IPS DF 4.7 (cell line): ENCODE measurements around the gene PET100.

Experiments
- DNase-seq: peaks from one replicate; pipeline ENCODE4 v3.0.0-alpha.2; 2013; ENCODE audit warnings: low spot score; ENCODE audit errors: extremely low read depth

The PET100 gene

DNA sequence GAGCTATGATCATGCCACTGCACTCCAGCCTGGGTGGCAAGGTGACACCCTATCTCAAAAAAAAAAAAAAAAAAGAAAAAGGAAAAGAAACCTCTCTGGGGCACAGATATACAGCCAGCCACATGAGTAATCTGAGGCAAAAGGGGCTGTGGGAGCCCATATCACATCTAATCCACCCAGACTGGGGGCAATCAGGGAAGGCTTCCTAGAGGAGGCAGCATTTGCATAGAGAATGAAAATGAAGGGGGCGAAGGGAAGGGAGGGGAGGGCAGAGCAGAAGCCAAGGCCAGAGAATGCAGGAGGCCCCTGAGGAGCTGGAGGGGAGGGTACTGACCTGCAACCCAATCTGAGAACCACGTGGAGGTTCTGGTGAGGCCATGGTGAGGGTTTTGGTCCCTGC lies 20.6 kb downstream of the PET100 start:
- no peak for DNase-seq

- DNase-seq: no peak
Measured at GRCh38 chr19:7652061-7652641, 22.6 kb downstream of the PET100 start.

DNA sequence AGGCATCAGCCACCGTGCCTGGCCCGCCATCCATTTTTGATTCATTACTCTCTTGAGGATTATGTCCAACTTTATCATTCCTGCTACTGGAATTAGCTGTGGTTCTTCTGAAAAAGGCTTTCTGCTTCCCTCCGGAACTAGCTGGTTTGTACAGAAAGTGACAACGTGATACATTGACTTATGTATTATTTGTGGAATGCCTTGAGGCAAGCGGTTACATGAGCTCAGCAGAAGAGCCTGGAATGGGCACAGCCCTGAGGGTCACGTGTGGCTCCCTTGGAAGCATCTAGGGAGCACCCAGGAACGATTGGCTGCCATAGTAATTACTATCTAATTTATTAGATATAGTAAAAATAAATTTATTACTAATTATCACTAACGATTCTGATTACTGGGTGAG lies 24.8 kb downstream of the PET100 start:
- DNase-seq: no peak

GRCh38 chr19:7655581-7655980 lies 26.0 kb downstream of the PET100 start:
- no peak for DNase-seq

GRCh38 chr19:7657131-7657751 lies 27.6 kb downstream of the PET100 start:
- DNase-seq: no peak

DNA sequence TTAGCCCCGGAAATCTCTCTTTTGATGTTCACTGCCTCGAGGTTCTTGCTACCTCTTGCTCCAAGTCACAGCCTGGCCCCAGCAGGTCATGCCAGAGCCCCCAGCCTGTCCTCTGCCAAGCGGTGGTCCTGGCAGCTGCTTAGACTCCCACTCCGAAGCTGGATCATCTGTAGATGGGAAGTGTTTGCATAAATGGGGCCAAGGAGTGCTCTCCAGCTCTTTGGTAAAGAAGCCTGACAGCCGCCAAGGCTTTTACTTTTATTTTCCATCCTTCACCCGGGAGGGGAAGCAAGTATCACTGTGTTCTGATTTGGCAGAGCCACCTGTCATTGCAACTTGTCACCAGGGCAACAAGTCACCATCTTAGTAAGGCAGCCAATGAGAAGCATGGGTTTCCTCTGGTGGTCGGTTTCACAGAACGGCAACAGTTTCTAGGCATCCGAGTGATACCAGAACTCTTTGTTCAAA lies 28.7 kb downstream of the PET100 start:
- no peak for DNase-seq

GRCh38 chr19:7661744-7662538 lies 32.3 kb downstream of the PET100 start:
- DNase-seq: no peak

DNA sequence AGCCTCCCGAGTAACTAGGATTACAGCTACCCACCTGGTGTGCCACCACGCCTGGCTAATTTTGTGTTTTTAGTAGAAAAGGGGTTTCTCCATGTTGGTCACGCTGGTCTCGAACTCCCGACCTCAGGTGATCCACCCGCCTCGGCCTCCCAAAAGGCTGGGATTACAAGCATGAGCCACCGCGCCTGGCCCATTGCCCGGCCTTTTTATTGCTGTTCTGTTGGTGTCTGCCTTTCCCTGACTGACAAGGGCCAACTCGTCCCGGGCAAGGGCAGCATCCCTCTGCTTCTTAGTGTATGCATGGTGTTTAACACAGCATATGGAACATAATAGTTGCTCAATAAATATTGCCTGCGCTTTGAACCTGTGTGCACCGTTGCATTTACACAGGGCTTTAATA lies 33.1 kb downstream of the PET100 start:
- no peak for DNase-seq

DNA sequence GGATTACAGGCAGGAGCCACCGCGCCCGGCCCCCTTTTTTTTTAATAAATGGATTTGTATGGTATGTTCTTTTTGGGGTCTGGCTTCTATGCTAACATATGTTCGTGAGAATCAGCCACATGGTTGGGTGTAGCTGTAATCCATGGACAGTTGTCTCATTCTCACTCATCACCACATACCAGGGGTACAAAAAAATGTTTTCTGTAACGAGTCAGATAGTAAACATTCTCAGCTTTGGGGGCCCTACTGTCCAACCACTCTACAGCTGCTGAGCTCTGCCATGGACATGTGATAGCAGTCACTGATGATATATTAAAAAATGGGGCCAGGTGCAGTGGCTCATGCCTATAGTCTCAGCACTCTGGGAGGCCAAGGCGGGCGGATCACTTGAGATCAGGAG lies 34.1 kb downstream of the PET100 start:
- no peak for DNase-seq

GRCh38 chr19:7665076-7665475 lies 35.5 kb downstream of the PET100 start:
- no peak for DNase-seq

DNA sequence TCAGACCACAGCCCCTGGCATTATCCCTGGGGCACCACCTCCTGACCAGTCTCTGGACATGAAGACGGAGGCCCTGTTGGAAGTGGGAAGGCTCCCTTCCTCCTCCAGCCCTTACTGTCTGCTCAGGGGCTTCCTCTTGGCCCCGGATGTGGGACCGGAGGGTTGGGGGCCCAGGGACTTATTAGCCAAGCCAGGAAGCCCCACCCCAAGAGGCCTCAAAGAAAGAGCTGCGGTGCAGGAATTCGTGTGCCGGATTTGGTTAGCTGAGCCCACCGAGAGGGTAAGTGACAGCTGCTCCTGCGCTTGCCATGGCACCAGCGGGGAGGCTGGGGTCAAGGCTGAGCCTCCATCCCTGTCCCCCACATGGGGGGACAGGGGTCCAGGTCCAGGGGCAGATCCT lies 39.2 kb downstream of the PET100 start, which contains the start of gene RETN:
TSS of gene RETN (plus strand) at position 208 of the 400 bp plus-strand sequence. CDS start 278 bp downstream, outside the sequence.
- no peak for DNase-seq

DNA sequence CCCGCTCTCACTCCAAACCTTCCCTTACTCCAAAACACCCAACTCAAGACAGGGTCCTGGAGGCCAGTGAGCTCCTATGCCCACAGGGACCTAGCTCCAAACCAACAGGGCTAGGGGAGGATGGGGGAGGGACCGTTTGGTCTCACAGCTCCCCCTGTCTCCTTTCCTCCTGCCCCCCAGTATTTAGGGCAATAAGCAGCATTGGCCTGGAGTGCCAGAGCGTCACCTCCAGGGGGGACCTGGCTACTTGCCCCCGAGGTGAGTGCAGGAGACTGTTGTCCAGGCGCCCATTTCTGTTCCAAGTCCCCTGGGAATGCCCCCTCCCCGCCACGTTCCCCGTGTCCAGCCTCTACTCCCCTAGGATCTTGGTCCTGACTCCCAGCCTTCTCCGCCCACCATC lies 40.0 kb downstream of the PET100 start:
- DNase-seq: no peak

- DNase-seq: no peak
Measured at GRCh38 chr19:7670150-7670783, 40.7 kb downstream of the PET100 start.

- no peak for DNase-seq
Measured at GRCh38 chr19:7670790-7671189, 41.2 kb downstream of the PET100 start.

DNA sequence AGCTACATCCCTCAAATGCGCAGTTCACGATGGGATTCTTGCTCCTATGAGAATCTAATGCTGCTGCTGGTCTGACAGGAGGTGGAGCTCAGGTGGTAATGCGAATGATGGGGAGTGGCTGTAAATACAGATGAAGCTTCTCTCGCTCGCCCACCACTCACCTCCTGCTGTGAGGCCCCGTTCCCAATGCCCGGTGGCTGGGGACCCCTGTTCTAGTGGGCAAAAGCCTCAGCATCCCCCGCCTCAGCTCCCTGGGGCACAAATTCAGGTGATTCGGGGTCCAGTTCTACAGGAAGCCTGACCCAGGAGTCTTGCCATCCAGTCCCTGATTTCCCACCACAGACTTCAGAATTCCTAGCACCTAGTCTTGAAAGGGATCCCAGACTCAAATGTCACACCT lies 42.9 kb downstream of the PET100 start:
- DNase-seq: no peak

DNA sequence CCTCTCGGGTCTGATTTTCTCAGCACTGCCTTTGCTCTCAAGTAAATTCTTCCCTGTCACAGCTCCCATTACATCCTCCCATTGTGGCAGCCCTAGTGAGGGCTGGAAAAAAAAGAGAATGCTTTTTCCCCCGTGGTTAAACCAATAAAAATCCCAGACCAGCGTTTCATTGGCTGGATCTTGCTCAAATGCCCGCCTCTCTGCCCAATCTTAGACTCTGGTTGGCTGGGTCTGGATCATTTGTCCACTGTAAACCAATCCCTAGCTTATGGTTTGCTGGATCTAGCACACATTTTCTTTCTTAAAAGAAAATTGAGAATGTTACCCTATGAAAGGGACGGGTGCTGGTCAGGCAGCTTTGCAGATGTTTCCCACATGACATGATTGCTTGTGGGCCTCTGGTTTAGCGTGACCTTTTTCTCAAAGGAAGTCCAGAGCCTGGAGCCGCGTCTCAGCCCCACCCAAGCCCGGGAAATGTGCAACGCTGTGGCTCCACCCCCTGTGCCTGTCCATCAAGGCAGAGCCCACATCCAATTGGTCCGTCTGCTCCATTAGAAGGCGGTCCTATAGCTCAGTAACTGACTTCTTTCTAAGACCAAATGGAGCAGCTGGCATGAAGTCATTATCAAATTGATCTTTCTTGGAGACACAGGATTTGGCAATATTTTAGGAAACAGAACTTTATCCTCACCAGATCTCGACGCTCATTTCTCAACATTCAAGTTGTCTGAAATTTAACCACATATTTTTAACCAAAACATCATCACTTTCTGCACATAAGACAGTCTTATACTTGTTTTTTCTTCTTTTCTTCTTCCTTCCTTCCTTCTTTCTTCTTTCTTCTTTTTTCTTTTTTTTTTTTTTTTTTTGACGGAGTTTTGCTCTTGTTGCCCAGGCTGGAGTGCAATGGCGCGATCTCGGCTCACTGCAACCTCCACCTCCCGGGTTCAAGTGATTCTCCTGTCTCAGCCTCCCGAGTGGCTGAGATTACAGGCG lies 44.7 kb downstream of the PET100 start:
- DNase-seq: no peak

DNA sequence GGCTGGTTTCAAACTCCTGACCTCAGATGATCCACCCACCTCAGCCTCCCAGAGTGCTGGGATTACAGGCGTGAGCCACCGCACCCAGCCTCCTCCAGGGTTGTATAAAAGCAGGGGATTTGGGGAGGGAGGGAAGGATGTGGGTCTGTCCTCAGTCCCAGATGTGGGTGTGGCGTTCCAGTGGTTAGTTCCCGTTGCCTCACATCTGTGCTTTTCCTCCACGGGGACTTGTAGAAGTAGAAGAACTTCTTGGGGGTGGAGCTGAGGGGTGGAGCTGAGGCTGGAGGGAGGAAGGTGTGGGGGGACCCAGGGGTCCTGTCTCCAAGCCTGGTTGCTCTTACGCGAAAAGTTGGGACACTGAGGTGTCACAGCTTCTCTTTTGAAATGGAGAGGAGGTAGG lies 46.8 kb downstream of the PET100 start:
- no peak for DNase-seq

GRCh38 chr19:7676854-7677253 lies 47.3 kb downstream of the PET100 start, which contains the start of gene MCEMP1:
Gene MCEMP1, plus strand, starts transcription at chr19:7677090. Its CDS starts 31 bp downstream, at chr19:7677121.
- no peak for DNase-seq

- no peak for DNase-seq
Measured at GRCh38 chr19:7677669-7678311, 48.2 kb downstream of the PET100 start.
